B cell (primary cell): ENCODE measurements around the gene SWSAP1. TPM values are rescaled to one million over a fixed set of nuclear protein-coding genes. Genes with fewer than 3 reads are reported as not detected.

Experiments
- ATAC-seq: fragments of 200-7000 bp; cut with Tn5 transposase; one replicate; pipeline ENCODE4 v1.10.0; 2021; ENCODE audit warnings: low read depth, mild to moderate bottlenecking, moderate number of reproducible peaks, moderate library complexity
- CTCF ChIA-PET: fragments of 350-600 bp; sonication (Branson Sonifier 250); formaldehyde crosslinking; loops from one replicate; lab custom pipeline; 2021; ENCODE audit warnings: antibody characterized with exemption, inconsistent platforms; lab: Charles Lee
- POLR2A ChIA-PET: fragments of 350-600 bp; sonication (Branson Sonifier 250); formaldehyde crosslinking; loops from one replicate; lab custom pipeline; 2021; ENCODE audit warnings: antibody characterized with exemption; lab: Charles Lee
- DNase-seq: peaks from one replicate; pipeline ENCODE4 v3.0.0; 2013
- H2AFZ ChIP-seq: 2 replicates; pipeline ENCODE4 v1.6.1; 2012; ENCODE audit warnings: mild to moderate bottlenecking, low read depth, low read length; ENCODE audit not compliant: insufficient read depth, poor library complexity, severe bottlenecking
- H3K27ac ChIP-seq, 2 donors: 1 replicate in 1 of 2; 2 replicates in 1 of 2; pipeline ENCODE4 v1.5.1; 2012 to 2013; ENCODE audit warnings: low read length in 2 of 2, mild to moderate bottlenecking in 2 of 2, moderate library complexity in 1 of 2
- H3K27me3 ChIP-seq, 4 experiments: fragments of 200-600 bp in 1 of 4; sonication (generic) in 1 of 4; replicated peaks in 1 of 4; 1 replicate in 2 of 4; 2 replicates in 2 of 4; pipeline versions ENCODE4 v1.6.1 to v1.7.0; 2013 to 2016; ENCODE audit warnings: low read length in 3 of 4, mild to moderate bottlenecking in 2 of 4, mixed read lengths in 1 of 4, moderate library complexity in 1 of 4; ENCODE audit not compliant: insufficient read depth in 4 of 4, control insufficient read depth in 3 of 4; ENCODE audit errors: control extremely low read depth in 1 of 4
- H3K36me3 ChIP-seq, 2 experiments: replicated peaks in 1 of 2; 1 replicate in 1 of 2; 2 replicates in 1 of 2; pipeline versions ENCODE4 v1.6.1 to v1.7.1; 2013; ENCODE audit warnings: low read length in 1 of 2; ENCODE audit not compliant: insufficient read depth in 2 of 2, control insufficient read depth in 1 of 2; ENCODE audit errors: control extremely low read depth in 1 of 2, extremely low read depth in 1 of 2
- H3K4me1 ChIP-seq, 2 donors: fragments of 200-600 bp in 1 of 2; sonication (generic) in 1 of 2; 1 replicate in 1 of 2; 2 replicates in 1 of 2; pipeline versions ENCODE4 v1.5.1 to v1.6.1; 2013 to 2017; ENCODE audit warnings: low read length in 2 of 2; ENCODE audit not compliant: control insufficient read depth in 2 of 2, insufficient read depth in 2 of 2
- H3K4me2 ChIP-seq: replicated peaks from 2 replicates; pipeline ENCODE3; 2012; ENCODE audit warnings: mild to moderate bottlenecking, low read depth, low read length; ENCODE audit not compliant: poor library complexity, severe bottlenecking
- H3K4me3 ChIP-seq, 5 experiments: fragments of 200-600 bp in 1 of 5; sonication (generic) in 1 of 5; 1 replicate in 3 of 5; 2 replicates in 2 of 5; pipeline versions ENCODE4 v1.5.1 to v1.7.0; 2011 to 2016; ENCODE audit warnings: low read length in 4 of 5, mild to moderate bottlenecking in 4 of 5, low read depth in 2 of 5, control low read depth in 1 of 5, moderate library complexity in 1 of 5; ENCODE audit not compliant: insufficient read depth in 1 of 5; ENCODE audit errors: control extremely low read depth in 1 of 5, extremely low read depth in 1 of 5
- H3K79me2 ChIP-seq: fragments of 200-600 bp; sonication (generic); one replicate; pipeline ENCODE4 v1.6.0; 2016; ENCODE audit warnings: low read length; ENCODE audit not compliant: control insufficient read depth, insufficient read depth
- H3K9ac ChIP-seq: fragments of 200-600 bp; sonication (generic); 2 replicates; pipeline ENCODE4 v1.6.1; 2017; ENCODE audit warnings: mild to moderate bottlenecking, low read length, moderate library complexity
- H3K9me3 ChIP-seq, 3 donors: one replicate each; pipeline versions ENCODE4 v1.6.1 to v1.7.1; 2013; ENCODE audit warnings: low read length in 2 of 3; ENCODE audit not compliant: control insufficient read depth in 2 of 3, insufficient read depth in 1 of 3; ENCODE audit errors: control extremely low read depth in 1 of 3
- H4K20me1 ChIP-seq: 2 replicates; pipeline ENCODE4 v1.6.0; 2012; ENCODE audit warnings: mild to moderate bottlenecking, low read length; ENCODE audit not compliant: insufficient read depth, control insufficient read depth, poor library complexity, severe bottlenecking
- H3K27ac Mint-ChIP-seq: one replicate; pipeline ENCODE4 v1.8.0; 2021; ENCODE audit warnings: mixed read lengths
- H3K27me3 Mint-ChIP-seq: one replicate; pipeline ENCODE4 v1.8.0; 2021; ENCODE audit warnings: mixed read lengths
- H3K4me1 Mint-ChIP-seq: one replicate; pipeline ENCODE4 v1.8.0; 2021; ENCODE audit warnings: mixed read lengths
- H3K4me3 Mint-ChIP-seq: one replicate; pipeline ENCODE4 v1.8.0; 2021; ENCODE audit warnings: mixed read lengths
- H3K9me3 Mint-ChIP-seq: one replicate; pipeline ENCODE4 v1.8.0; 2022; ENCODE audit warnings: mixed read lengths; ENCODE audit not compliant: insufficient read depth
- EZH2 ChIP-seq: IDR thresholded peaks from 2 replicates; pipeline ENCODE4 v1.6.1; 2012; ENCODE audit warnings: borderline replicate concordance, low read depth, mild to moderate bottlenecking, moderate library complexity, low read length; ENCODE audit not compliant: insufficient read depth, poor library complexity, severe bottlenecking
- WGBS: methylation state at CpG from one replicate; pipeline ENCODE4 v1.1.5; 2013; ENCODE audit warnings: missing lambda C conversion rate; ENCODE audit not compliant: insufficient coverage; 5-methylcytosine and 5-hydroxymethylcytosine counted together
- intact Hi-C: fragments of 100-400 bp; cut with micrococcal nuclease; formaldehyde crosslinking; loops from one replicate; pipeline ENCODE4 v1.10.0; 2022
- polyA plus RNA-seq: library from polyadenylated mRNA; depleted of rRNA; stranded (reverse); fragments of >200 nt; gene quantifications from 2 replicates; pipeline ENCODE4 v1.2.3, GENCODE V29; 2012
- total RNA-seq, 2 donors: library from RNA; stranded (reverse); fragments of 120-200 nt in 1 of 2; gene quantifications; 1 replicate in 1 of 2; 2 replicates in 1 of 2; pipeline versions ENCODE4 v1.2.3 to v1.2.4, GENCODE V29; 2013 to 2022
- TF ChIP-seq, protein P1 (sequence below): fragments of 200-600 bp; IDR thresholded peaks from one replicate; pipeline ENCODE4 v1.8.0; 2022; ENCODE audit warnings: antibody characterized with exemption, mild to moderate bottlenecking

SWSAP1 gene
- total and polyA plus RNA-seq, 2 donors (not counting 1 experiment from before 2014, with no cell fraction given), result 5.0 to 7.6 TPM

DNA sequence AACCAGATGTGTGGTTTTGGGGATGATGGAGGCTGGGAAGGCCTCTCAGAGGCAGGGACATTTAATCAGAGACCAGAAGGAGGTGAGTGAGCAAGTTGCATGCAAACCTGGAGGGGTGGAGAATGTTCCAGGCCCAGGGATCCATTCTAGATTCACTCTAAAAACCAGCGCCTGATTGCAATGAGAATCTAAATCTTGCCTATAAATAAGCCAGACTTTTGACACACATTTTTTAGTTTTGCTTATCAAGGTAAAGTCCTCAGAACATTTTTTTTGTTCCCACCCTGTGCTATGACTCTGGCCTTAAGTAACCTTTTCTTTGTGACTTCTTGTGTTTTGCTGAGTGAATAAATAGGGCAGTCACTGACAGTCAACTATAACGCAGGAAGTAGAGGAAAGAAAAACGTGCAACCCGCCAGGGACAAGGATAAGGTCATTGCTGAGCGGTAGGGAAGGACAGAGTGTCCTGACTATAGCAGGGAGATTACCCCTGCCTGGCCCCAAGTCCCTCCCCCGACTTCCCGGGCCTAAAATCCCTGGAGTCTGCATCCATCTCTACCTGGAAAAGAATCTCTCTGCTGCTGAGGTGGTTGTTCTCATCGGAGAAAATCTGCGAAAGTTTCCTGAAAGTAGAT lies 30.2 kb downstream of the SWSAP1 start:
- Histone ChIP-seq H3K36me3 (no peaks in the 10 kb centered on the region), H3K9me3 (no peaks in the 10 kb centered on the region), H3K9ac (no peak overlapping the region), H3K27me3 (peaks cover 0 to 24% (median 4%) of the 10 kb centered on the region in 4 experiments), H4K20me1 (no peaks in the 10 kb centered on the region), H3K4me3 (no peak overlapping the region), H2AFZ (no peak overlapping the region), H3K4me2 (no peak overlapping the region), H3K4me1 (peaks cover 5 to 7% of the 10 kb centered on the region in 2 donors), H3K27ac (no peak overlapping the region), H3K79me2 (no peaks in the 10 kb centered on the region)
- Mint-ChIP-seq H3K27me3 (peaks cover 10% of the 10 kb centered on the region), H3K27ac (no peak overlapping the region), H3K9me3 (no peaks in the 10 kb centered on the region), H3K4me1 (peaks cover 3% of the 10 kb centered on the region), H3K4me3 (no peak overlapping the region)
- WGBS, result 84% methylated on average over 8 of the region's 9 CpGs
- DNase-seq (no peak), ATAC-seq (no peak)
- ChIA-PET CTCF (interaction anchor here (0.9 to 2.9 kb wide), 4 partner anchors 14 to 27 kb away, joined by 3 to 17 read pairs (median 4); partner anchors contain the start of gene RGL3), POLR2A (no interaction called here)
- TF ChIP-seq EZH2, result no peak
- TF ChIP-seq, protein P1, sequence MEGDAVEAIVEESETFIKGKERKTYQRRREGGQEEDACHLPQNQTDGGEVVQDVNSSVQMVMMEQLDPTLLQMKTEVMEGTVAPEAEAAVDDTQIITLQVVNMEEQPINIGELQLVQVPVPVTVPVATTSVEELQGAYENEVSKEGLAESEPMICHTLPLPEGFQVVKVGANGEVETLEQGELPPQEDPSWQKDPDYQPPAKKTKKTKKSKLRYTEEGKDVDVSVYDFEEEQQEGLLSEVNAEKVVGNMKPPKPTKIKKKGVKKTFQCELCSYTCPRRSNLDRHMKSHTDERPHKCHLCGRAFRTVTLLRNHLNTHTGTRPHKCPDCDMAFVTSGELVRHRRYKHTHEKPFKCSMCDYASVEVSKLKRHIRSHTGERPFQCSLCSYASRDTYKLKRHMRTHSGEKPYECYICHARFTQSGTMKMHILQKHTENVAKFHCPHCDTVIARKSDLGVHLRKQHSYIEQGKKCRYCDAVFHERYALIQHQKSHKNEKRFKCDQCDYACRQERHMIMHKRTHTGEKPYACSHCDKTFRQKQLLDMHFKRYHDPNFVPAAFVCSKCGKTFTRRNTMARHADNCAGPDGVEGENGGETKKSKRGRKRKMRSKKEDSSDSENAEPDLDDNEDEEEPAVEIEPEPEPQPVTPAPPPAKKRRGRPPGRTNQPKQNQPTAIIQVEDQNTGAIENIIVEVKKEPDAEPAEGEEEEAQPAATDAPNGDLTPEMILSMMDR, result no peak
- intact Hi-C loops, result no loop called here
